T-helper 17 cell (primary cell): ENCODE results near the gene DDX10. TPM values are rescaled to one million over a fixed set of nuclear protein-coding genes. Genes with fewer than 3 reads are reported as not detected.
A peak's percentile ranks its signal among the peaks of the same experiment; 100 is the strongest.
"Not testable (repeated sequence)": the region's sequence is repeated elsewhere in the genome, so short reads cannot be mapped to it uniquely, and the experiment has no call there.

Experiments used
- ATAC-seq: fragments of 150-1000 bp; cut with Tn5 transposase; 2 replicates; pipeline ENCODE4 v1.10.0; 2021; ENCODE audit warnings: mild to moderate bottlenecking, moderate library complexity
- DNase-seq, 3 donors: peaks; one replicate each; pipeline versions ENCODE4 v3.0.0 to v3.0.0-alpha.2; 2020 to 2021
- H3K9me3 ChIP-seq: one replicate; pipeline ENCODE4 v1.7.0; 2013; ENCODE audit warnings: low read length, mild to moderate bottlenecking; ENCODE audit not compliant: control insufficient read depth, poor library complexity, severe bottlenecking
- H3K27ac Mint-ChIP-seq: one replicate; pipeline ENCODE4 v1.8.0; 2022; ENCODE audit warnings: mild to moderate bottlenecking, moderate library complexity, mixed read lengths
- H3K27me3 Mint-ChIP-seq: one replicate; pipeline ENCODE4 v1.8.0; 2022; ENCODE audit warnings: mixed read lengths
- H3K36me3 Mint-ChIP-seq: one replicate; pipeline ENCODE4 v1.8.0; 2022; ENCODE audit warnings: low read depth, mixed read lengths
- H3K4me1 Mint-ChIP-seq: one replicate; pipeline ENCODE4 v1.8.0; 2022; ENCODE audit warnings: mild to moderate bottlenecking, mixed read lengths
- H3K4me3 Mint-ChIP-seq: one replicate; pipeline ENCODE4 v1.8.0; 2022; ENCODE audit warnings: mild to moderate bottlenecking, moderate library complexity, mixed read lengths
- total RNA-seq, 4 donors: library from RNA in 2 of 4; stranded (reverse) in 2 of 4; gene quantifications; one replicate each; pipeline ENCODE4 v1.2.3 and lab custom pipeline; 2022 to 2026

Gene DDX10
- total RNA-seq, 2 donors from 2014 or later = 24.8 to 26.6 TPM

GRCh38 chr11:108734283-108734682 is 69.4 kb downstream of the DDX10 start:
- H3K9me3 ChIP-seq = no peaks in the 10 kb centered on the region
- no peak for ATAC-seq
- peak overlapping the region; percentile 0 for H3K27ac Mint-ChIP-seq
- DNase-seq = no peak
- peaks cover 11% of the 10 kb centered on the region for H3K36me3 Mint-ChIP-seq
- H3K4me3 Mint-ChIP-seq = no peak overlapping the region
- no peaks in the 10 kb centered on the region for H3K27me3 Mint-ChIP-seq
- H3K4me1 Mint-ChIP-seq = peaks cover 30% of the 10 kb centered on the region

- H3K27me3 Mint-ChIP-seq = no peaks in the 10 kb centered on the region
- H3K4me3 Mint-ChIP-seq = peak overlapping the region; percentile 37
- ATAC-seq (peak; percentile 44), DNase-seq (no peak)
- peaks cover 11% of the 10 kb centered on the region for H3K36me3 Mint-ChIP-seq
- no peak overlapping the region for H3K27ac Mint-ChIP-seq
- H3K4me1 Mint-ChIP-seq = peaks cover 28% of the 10 kb centered on the region
- H3K9me3 ChIP-seq = no peaks in the 10 kb centered on the region
Observed at GRCh38 chr11:108734956-108735559, 70.2 kb downstream of the DDX10 start.

GRCh38 chr11:108740132-108740531 is 75.3 kb downstream of the DDX10 start:
- not testable (repeated sequence) for ATAC-seq, H3K36me3 Mint-ChIP-seq, H3K9me3 ChIP-seq, H3K4me3 Mint-ChIP-seq, H3K27ac Mint-ChIP-seq, DNase-seq, H3K4me1 Mint-ChIP-seq, H3K27me3 Mint-ChIP-seq

- Mint-ChIP-seq H3K36me3 (no peaks in the 10 kb centered on the region), H3K4me1 (peaks cover 10% of the 10 kb centered on the region), H3K27me3 (no peaks in the 10 kb centered on the region), H3K4me3 (no peak overlapping the region), H3K27ac (no peak overlapping the region)
- ATAC-seq = no peak
- no peak for DNase-seq
- H3K9me3 ChIP-seq = no peaks in the 10 kb centered on the region
Observed at GRCh38 chr11:108743851-108744250, 79.0 kb downstream of the DDX10 start.

- no peaks in the 10 kb centered on the region for H3K9me3 ChIP-seq
- no peak overlapping the region for H3K27ac Mint-ChIP-seq
- no peaks in the 10 kb centered on the region for H3K36me3 Mint-ChIP-seq
- DNase-seq (no peak), ATAC-seq (no peak)
- no peaks in the 10 kb centered on the region for H3K27me3 Mint-ChIP-seq
- H3K4me3 Mint-ChIP-seq = no peak overlapping the region
- peaks cover 16% of the 10 kb centered on the region for H3K4me1 Mint-ChIP-seq
Observed at GRCh38 chr11:108748968-108749367, 84.1 kb downstream of the DDX10 start.

- H3K9me3 ChIP-seq = no peaks in the 10 kb centered on the region
- H3K27me3 Mint-ChIP-seq = no peaks in the 10 kb centered on the region
- peak overlapping the region; percentile 19 for H3K27ac Mint-ChIP-seq
- no peaks in the 10 kb centered on the region for H3K36me3 Mint-ChIP-seq
- H3K4me1 Mint-ChIP-seq = peaks cover 28% of the 10 kb centered on the region
- H3K4me3 Mint-ChIP-seq = no peak overlapping the region
- DNase-seq (no peak), ATAC-seq (no peak)
Observed at GRCh38 chr11:108751444-108751843, 86.6 kb downstream of the DDX10 start.

GRCh38 chr11:108752297-108752751 is 87.5 kb downstream of the DDX10 start:
- no peak for DNase-seq
- no peak for ATAC-seq
- Mint-ChIP-seq H3K27ac (no peak overlapping the region), H3K4me3 (no peak overlapping the region), H3K36me3 (no peaks in the 10 kb centered on the region), H3K4me1 (peaks cover 25% of the 10 kb centered on the region), H3K27me3 (no peaks in the 10 kb centered on the region)
- H3K9me3 ChIP-seq = no peaks in the 10 kb centered on the region

GRCh38 chr11:108754901-108755625 is 90.2 kb downstream of the DDX10 start:
- Mint-ChIP-seq H3K4me1 (peaks cover 19% of the 10 kb centered on the region), H3K27me3 (no peaks in the 10 kb centered on the region), H3K27ac (peak overlapping the region; percentile 56), H3K4me3 (no peak overlapping the region), H3K36me3 (no peaks in the 10 kb centered on the region)
- H3K9me3 ChIP-seq = no peaks in the 10 kb centered on the region
- DNase-seq = no peak
- ATAC-seq = no peak

GRCh38 chr11:108757630-108758029 is 92.8 kb downstream of the DDX10 start:
- Mint-ChIP-seq H3K27me3 (no peaks in the 10 kb centered on the region), H3K4me3 (no peak overlapping the region), H3K36me3 (no peaks in the 10 kb centered on the region), H3K27ac (no peak overlapping the region), H3K4me1 (peaks cover 18% of the 10 kb centered on the region)
- no peak for ATAC-seq
- H3K9me3 ChIP-seq = no peaks in the 10 kb centered on the region
- no peak for DNase-seq

DNA sequence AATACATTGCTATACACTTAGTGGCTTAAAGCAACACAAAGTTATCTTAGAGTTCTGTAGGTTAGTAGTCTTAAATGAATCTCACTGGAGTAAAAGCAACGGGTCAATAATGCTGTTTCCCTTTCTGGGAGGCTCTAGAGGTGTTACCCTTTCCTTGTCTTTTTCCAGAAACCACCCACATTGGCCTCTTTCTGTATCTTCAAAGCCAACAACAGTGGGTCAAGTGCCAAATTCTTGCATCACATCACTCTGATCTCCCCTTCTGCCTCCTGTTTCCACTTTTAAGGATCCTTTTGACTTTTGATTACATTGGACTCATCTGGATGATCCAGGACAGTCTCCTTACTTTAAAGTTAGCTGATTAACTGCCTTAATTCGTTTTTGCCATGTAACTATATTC is 93.6 kb downstream of the DDX10 start:
- no peaks in the 10 kb centered on the region for H3K27me3 Mint-ChIP-seq
- H3K4me3 Mint-ChIP-seq = no peak overlapping the region
- no peak overlapping the region for H3K27ac Mint-ChIP-seq
- DNase-seq = no peak
- peaks cover 20% of the 10 kb centered on the region for H3K4me1 Mint-ChIP-seq
- H3K9me3 ChIP-seq = no peaks in the 10 kb centered on the region
- no peak for ATAC-seq
- no peaks in the 10 kb centered on the region for H3K36me3 Mint-ChIP-seq

DNA sequence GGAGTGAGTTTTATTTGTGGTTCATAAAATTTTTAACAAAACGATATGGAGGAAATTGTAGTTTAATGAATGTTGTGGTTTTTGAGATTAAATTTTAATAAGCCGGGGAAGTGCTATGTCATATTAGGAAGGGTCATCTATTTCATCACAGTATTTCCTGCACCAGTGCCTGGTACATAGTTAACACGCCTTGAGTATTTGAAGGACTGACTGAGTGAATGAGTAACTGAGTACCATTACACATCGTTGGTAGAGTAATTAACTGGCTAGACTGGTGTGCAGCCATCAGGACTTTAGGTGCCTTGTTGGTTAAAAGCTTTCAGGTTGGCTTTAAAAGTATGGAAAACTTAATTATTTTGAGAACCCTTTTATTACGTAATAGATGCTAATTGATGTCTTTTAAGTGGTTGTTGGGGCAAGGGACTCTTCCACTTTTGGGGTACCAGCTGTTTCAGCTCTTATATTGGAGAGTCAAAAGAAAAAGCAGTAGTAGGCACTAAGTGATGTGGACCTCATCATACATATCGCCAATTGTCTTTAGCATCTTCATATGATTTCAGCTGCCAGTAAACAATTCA is 101.8 kb downstream of the DDX10 start:
- no peaks in the 10 kb centered on the region for H3K27me3 Mint-ChIP-seq
- no peaks in the 10 kb centered on the region for H3K9me3 ChIP-seq
- peaks cover 6% of the 10 kb centered on the region for H3K4me1 Mint-ChIP-seq
- no peak overlapping the region for H3K27ac Mint-ChIP-seq
- DNase-seq (no peak), ATAC-seq (no peak)
- H3K36me3 Mint-ChIP-seq = no peaks in the 10 kb centered on the region
- H3K4me3 Mint-ChIP-seq = no peak overlapping the region

- H3K27ac Mint-ChIP-seq = no peak overlapping the region
- DNase-seq (no peak), ATAC-seq (no peak)
- peaks cover 4% of the 10 kb centered on the region for H3K36me3 Mint-ChIP-seq
- H3K4me1 Mint-ChIP-seq = peaks cover 7% of the 10 kb centered on the region
- H3K9me3 ChIP-seq = no peaks in the 10 kb centered on the region
- H3K27me3 Mint-ChIP-seq = no peaks in the 10 kb centered on the region
- H3K4me3 Mint-ChIP-seq = no peak overlapping the region
Observed at GRCh38 chr11:108768370-108768769, 103.5 kb downstream of the DDX10 start.

GRCh38 chr11:108768964-108769363 is 104.1 kb downstream of the DDX10 start:
- H3K4me1 Mint-ChIP-seq = peaks cover 7% of the 10 kb centered on the region
- H3K27ac Mint-ChIP-seq = no peak overlapping the region

More at GRCh38 chr11:108768964-108769363, 104.1 kb downstream of the DDX10 start:
- ATAC-seq (no peak), DNase-seq (no peak)
- Mint-ChIP-seq H3K36me3 (peaks cover 4% of the 10 kb centered on the region), H3K27me3 (no peaks in the 10 kb centered on the region), H3K4me3 (no peak overlapping the region)
- H3K9me3 ChIP-seq = no peaks in the 10 kb centered on the region
